Ovary (tissue), 3 donors: ENCODE results near the gene PIGU.

Source experiments
- EP300 ChIP-seq: sonication (generic); formaldehyde crosslinking; IDR thresholded peaks from one replicate; pipeline ENCODE4 v1.6.1; 2017; ENCODE audit warnings: antibody characterized with exemption
- POLR2A ChIP-seq: fragments of 450-650 bp; IDR thresholded peaks from one replicate; pipeline ENCODE4 v1.6.1; 2017; ENCODE audit warnings: antibody characterized with exemption, mild to moderate bottlenecking, moderate library complexity
- TF ChIP-seq, protein P1 (sequence below), 3 donors: fragments of 450-650 bp in 2 of 3; fragments of 200-600 bp in 1 of 3; IDR thresholded peaks; one replicate each; pipeline versions ENCODE4 v1.5.1 to v1.8.0; 2016 to 2022; ENCODE audit warnings: antibody characterized with exemption in 3 of 3, mild to moderate bottlenecking in 1 of 3
- donor health status: DM: no; HTN: no; CAD: no.

DNA sequence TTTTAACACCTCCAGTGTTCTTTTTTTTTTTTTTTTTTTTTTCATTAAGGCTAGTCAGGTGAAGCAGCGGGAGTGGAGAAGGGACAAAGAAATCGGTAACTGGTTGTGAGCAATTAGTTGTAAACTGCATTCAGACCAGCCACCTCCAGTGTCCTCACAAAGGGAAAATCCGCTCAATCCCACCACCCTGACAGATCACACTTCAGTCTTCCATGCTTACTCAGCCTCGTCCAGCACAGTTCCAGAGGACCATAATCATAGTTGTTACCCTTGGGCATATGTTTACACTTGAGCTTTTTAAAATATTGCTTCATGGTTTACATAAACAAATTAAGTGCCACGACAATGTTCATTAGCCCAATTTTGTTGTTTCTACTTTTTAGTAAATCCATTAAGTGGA is 150.4 kb downstream of the PIGU start:
- TF ChIP-seq, protein P1, sequence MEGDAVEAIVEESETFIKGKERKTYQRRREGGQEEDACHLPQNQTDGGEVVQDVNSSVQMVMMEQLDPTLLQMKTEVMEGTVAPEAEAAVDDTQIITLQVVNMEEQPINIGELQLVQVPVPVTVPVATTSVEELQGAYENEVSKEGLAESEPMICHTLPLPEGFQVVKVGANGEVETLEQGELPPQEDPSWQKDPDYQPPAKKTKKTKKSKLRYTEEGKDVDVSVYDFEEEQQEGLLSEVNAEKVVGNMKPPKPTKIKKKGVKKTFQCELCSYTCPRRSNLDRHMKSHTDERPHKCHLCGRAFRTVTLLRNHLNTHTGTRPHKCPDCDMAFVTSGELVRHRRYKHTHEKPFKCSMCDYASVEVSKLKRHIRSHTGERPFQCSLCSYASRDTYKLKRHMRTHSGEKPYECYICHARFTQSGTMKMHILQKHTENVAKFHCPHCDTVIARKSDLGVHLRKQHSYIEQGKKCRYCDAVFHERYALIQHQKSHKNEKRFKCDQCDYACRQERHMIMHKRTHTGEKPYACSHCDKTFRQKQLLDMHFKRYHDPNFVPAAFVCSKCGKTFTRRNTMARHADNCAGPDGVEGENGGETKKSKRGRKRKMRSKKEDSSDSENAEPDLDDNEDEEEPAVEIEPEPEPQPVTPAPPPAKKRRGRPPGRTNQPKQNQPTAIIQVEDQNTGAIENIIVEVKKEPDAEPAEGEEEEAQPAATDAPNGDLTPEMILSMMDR (IDR thresholded peaks at IDR 0.05) = no peak
- no peak for TF ChIP-seq POLR2A
- no peak for TF ChIP-seq EP300
